HCT116 (cell line): ENCODE data around the gene CFAP61. TPM values are rescaled to one million over a fixed set of nuclear protein-coding genes. Genes with fewer than 3 reads are reported as not detected.

Experiments used
- ATAC-seq: fragments of 200-7000 bp; cut with Tn5 transposase; 2 replicates; pipeline ENCODE4 v1.9.1; 2020; ENCODE audit warnings: mild to moderate bottlenecking, moderate library complexity
- BruUV-seq: library from RNA; stranded (reverse); fragments of 400-500 nt; replicated peaks from 2 replicates; lab custom pipeline; 2021; lab: Mats Ljungman, UMichigan
- CTCF ChIA-PET: fragments of 300-600 bp; sonication (Branson Sonifier 250); formaldehyde crosslinking; loops from one replicate; lab custom pipeline; 2021; ENCODE audit warnings: antibody characterized with exemption; lab: Charles Lee
- POLR2A ChIA-PET: fragments of 300-600, 350-600 bp; sonication (Branson Sonifier 250); formaldehyde crosslinking; loops from one replicate; lab custom pipeline; 2021; ENCODE audit warnings: antibody characterized with exemption; lab: Charles Lee
- RAD21 ChIA-PET, 2 experiments: fragments of 300-600 bp; sonication (Branson Sonifier 250); formaldehyde crosslinking; loops; one replicate each; lab custom pipeline; 2023; ENCODE audit warnings: low total read pairs in 2 of 2; ENCODE audit not compliant: uncharacterized antibody in 2 of 2, unreplicated experiment in 2 of 2, low non-redundant PET in 1 of 2; lab: Charles Lee
- DNase-seq: peaks from one replicate; pipeline ENCODE4 v3.0.0-alpha.2; 2010; ENCODE audit warnings: low read depth, low spot score
- H2AFZ ChIP-seq: fragments of 200-600 bp; shearing (Covaris generic), sonication (generic); 2 replicates; pipeline ENCODE4 v1.6.1; 2017; ENCODE audit warnings: low read depth, mixed run types, mixed read lengths, antibody characterized with exemption, low read length; ENCODE audit not compliant: poor library complexity, severe bottlenecking
- H3K27ac ChIP-seq: 2 replicates; pipeline ENCODE4 v1.5.1; 2012; ENCODE audit warnings: low read depth, low read length
- H3K27me3 ChIP-seq: fragments of 200-600 bp; sonication (generic); 2 replicates; pipeline ENCODE4 v1.6.1; 2016; ENCODE audit warnings: mixed run types, low read length, mixed read lengths; ENCODE audit not compliant: insufficient read depth
- H3K36me3 ChIP-seq, 2 experiments: fragments of 200-500 bp in 1 of 2; fragments of 200-600 bp in 1 of 2; sonication (Bioruptor generic) in 1 of 2; sonication (generic) in 1 of 2; 2 replicates each; pipeline versions ENCODE4 v1.5.1 to v1.6.1; 2014 to 2016; ENCODE audit warnings: low read length in 2 of 2, inconsistent platforms in 1 of 2, mixed read lengths in 1 of 2, mixed run types in 1 of 2; ENCODE audit not compliant: insufficient read depth in 2 of 2, control insufficient read depth in 1 of 2
- H3K4me1 ChIP-seq, 2 experiments: fragments of 200-600 bp in 1 of 2; sonication (generic) in 1 of 2; 2 replicates each; pipeline versions ENCODE4 v1.5.1 to v1.6.1; 2012 to 2017; ENCODE audit warnings: low read length in 2 of 2, inconsistent platforms in 1 of 2, mild to moderate bottlenecking in 1 of 2, mixed read lengths in 1 of 2, mixed run types in 1 of 2, moderate library complexity in 1 of 2; ENCODE audit not compliant: insufficient read depth in 2 of 2, control insufficient read depth in 1 of 2
- H3K4me2 ChIP-seq: fragments of 200-600 bp; sonication (generic); 2 replicates; pipeline ENCODE4 v1.6.1; 2017; ENCODE audit warnings: mixed run types, low read length, mixed read lengths
- H3K4me3 ChIP-seq, 2 experiments: fragments of 200-600 bp in 1 of 2; sonication (generic) in 1 of 2; replicated peaks in 1 of 2; 2 replicates each; pipeline ENCODE4 v1.5.1; 2011 to 2016; ENCODE audit warnings: low read length in 2 of 2, control low read depth in 1 of 2, low read depth in 1 of 2, mild to moderate bottlenecking in 1 of 2, mixed read lengths in 1 of 2, mixed run types in 1 of 2
- H3K79me2 ChIP-seq: fragments of 200-600 bp; sonication (generic); 2 replicates; pipeline ENCODE4 v1.6.1; 2017; ENCODE audit warnings: mild to moderate bottlenecking, mixed run types, low read length, moderate library complexity, mixed read lengths; ENCODE audit not compliant: insufficient read depth
- H3K9ac ChIP-seq: fragments of 200-600 bp; sonication (generic); 2 replicates; pipeline ENCODE4 v1.6.1; 2016; ENCODE audit warnings: low read length, mixed read lengths
- H3K9me2 ChIP-seq: fragments of 200-600 bp; sonication (generic), shearing (Covaris generic); 2 replicates; pipeline ENCODE4 v1.6.1; 2017; ENCODE audit warnings: mixed run types, mild to moderate bottlenecking, moderate library complexity; ENCODE audit not compliant: insufficient read depth
- H3K9me3 ChIP-seq, 2 experiments: fragments of 200-500 bp in 1 of 2; fragments of 200-600 bp in 1 of 2; sonication (Bioruptor generic) in 1 of 2; sonication (generic) in 1 of 2; 2 replicates each; pipeline ENCODE4 v1.6.1; 2014 to 2017; ENCODE audit warnings: low read length in 2 of 2, mixed read lengths in 2 of 2, inconsistent platforms in 1 of 2, low read depth in 1 of 2, mild to moderate bottlenecking in 1 of 2, mixed run types in 1 of 2, moderate library complexity in 1 of 2; ENCODE audit not compliant: control insufficient read depth in 1 of 2, insufficient read depth in 1 of 2
- H4K20me1 ChIP-seq: fragments of 200-600 bp; sonication (generic), shearing (Covaris generic); 2 replicates; pipeline ENCODE4 v1.6.1; 2017; ENCODE audit warnings: mixed run types, mild to moderate bottlenecking, moderate library complexity; ENCODE audit not compliant: insufficient read depth
- CEBPB ChIP-seq: IDR thresholded peaks from 2 replicates; pipeline ENCODE4 v1.6.1; 2012; ENCODE audit warnings: low read depth
- EGR1 ChIP-seq: IDR thresholded peaks from 2 replicates; pipeline ENCODE4 v1.6.1; 2012; ENCODE audit warnings: low read depth
- SIN3A ChIP-seq: IDR thresholded peaks from 2 replicates; pipeline ENCODE4 v1.6.1; 2012; ENCODE audit warnings: low read depth
- YY1 ChIP-seq: IDR thresholded peaks from 2 replicates; pipeline ENCODE4 v1.6.1; 2011; ENCODE audit warnings: low read length, low read depth, moderate library complexity, mild to moderate bottlenecking; ENCODE audit not compliant: insufficient replicate concordance; ENCODE audit errors: extremely low read depth
- ZFX ChIP-seq: fragments of 450-650 bp; IDR thresholded peaks from 2 replicates; pipeline ENCODE4 v1.6.1; 2017
- intact Hi-C: fragments of 100-400 bp; cut with micrococcal nuclease; formaldehyde crosslinking; loops from 2 replicates; pipeline ENCODE4 v1.10.0; 2022
- total RNA-seq: library from RNA; stranded (reverse); gene quantifications from one replicate; pipeline ENCODE4 v1.2.1, GENCODE V29; 2021; ENCODE audit not compliant: unreplicated experiment
- TF ChIP-seq, protein P1 (sequence below): IDR thresholded peaks from 2 replicates; pipeline ENCODE4 v1.6.1; 2012
- TF ChIP-seq, protein P2 (sequence below): IDR thresholded peaks from 2 replicates; pipeline ENCODE4 v1.6.1; 2012; ENCODE audit warnings: low read depth
- TF ChIP-seq, protein P3 (sequence below): IDR thresholded peaks from 2 replicates; pipeline ENCODE4 v1.6.1; 2012

Gene CFAP61
- total RNA-seq, 1 experiment from 2014 or later, result 1.7 TPM

DNA sequence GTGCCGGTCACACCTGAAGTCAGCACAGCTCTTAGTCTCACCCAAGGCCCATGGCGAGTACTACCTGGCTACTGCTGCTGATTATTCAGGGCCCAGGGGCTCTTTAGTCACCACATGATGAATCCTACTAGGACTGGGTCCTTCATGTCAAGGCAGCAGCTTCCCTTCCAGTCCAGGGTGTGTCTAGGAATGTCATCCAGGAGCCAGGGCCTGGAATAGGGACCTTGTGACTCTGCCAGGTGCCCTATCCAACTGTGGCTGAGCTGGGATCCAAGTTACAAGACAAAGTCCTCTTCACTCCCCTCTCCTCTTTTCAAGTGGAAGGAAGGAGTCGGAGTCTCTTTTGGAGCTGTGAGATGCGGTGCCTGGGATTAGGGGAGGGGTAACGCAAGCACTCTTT, 85.5 kb downstream of the CFAP61 start:
- RAD21 ChIA-PET, result no interaction called here
- DNase-seq (no peak), ATAC-seq (no peak)
- Histone ChIP-seq H3K4me1 (no peaks in the 10 kb centered on the region), H3K4me3 (no peak overlapping the region), H3K27me3 (no peaks in the 10 kb centered on the region), H3K27ac (no peak overlapping the region), H3K9ac (no peak overlapping the region), H3K9me3 (no peaks in the 10 kb centered on the region)
- BruUV-seq, result no TSS peak
- CTCF ChIA-PET, result no interaction called here
- POLR2A ChIA-PET, result no interaction called here
- TF ChIP-seq YY1 (no peak), SIN3A (no peak), CEBPB (no peak), EGR1 (no peak), ZFX (no peak)
- TF ChIP-seq, protein P1, sequence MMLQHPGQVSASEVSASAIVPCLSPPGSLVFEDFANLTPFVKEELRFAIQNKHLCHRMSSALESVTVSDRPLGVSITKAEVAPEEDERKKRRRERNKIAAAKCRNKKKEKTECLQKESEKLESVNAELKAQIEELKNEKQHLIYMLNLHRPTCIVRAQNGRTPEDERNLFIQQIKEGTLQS, result no peak
- TF ChIP-seq, protein P2, sequence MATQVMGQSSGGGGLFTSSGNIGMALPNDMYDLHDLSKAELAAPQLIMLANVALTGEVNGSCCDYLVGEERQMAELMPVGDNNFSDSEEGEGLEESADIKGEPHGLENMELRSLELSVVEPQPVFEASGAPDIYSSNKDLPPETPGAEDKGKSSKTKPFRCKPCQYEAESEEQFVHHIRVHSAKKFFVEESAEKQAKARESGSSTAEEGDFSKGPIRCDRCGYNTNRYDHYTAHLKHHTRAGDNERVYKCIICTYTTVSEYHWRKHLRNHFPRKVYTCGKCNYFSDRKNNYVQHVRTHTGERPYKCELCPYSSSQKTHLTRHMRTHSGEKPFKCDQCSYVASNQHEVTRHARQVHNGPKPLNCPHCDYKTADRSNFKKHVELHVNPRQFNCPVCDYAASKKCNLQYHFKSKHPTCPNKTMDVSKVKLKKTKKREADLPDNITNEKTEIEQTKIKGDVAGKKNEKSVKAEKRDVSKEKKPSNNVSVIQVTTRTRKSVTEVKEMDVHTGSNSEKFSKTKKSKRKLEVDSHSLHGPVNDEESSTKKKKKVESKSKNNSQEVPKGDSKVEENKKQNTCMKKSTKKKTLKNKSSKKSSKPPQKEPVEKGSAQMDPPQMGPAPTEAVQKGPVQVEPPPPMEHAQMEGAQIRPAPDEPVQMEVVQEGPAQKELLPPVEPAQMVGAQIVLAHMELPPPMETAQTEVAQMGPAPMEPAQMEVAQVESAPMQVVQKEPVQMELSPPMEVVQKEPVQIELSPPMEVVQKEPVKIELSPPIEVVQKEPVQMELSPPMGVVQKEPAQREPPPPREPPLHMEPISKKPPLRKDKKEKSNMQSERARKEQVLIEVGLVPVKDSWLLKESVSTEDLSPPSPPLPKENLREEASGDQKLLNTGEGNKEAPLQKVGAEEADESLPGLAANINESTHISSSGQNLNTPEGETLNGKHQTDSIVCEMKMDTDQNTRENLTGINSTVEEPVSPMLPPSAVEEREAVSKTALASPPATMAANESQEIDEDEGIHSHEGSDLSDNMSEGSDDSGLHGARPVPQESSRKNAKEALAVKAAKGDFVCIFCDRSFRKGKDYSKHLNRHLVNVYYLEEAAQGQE, result no peak
- TF ChIP-seq, protein P3, sequence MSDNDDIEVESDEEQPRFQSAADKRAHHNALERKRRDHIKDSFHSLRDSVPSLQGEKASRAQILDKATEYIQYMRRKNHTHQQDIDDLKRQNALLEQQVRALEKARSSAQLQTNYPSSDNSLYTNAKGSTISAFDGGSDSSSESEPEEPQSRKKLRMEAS, result no peak
- TF ChIP-seq, all 23 proteins: peak for 0
- intact Hi-C loops, result no loop called here
- H3K79me2 ChIP-seq, result no peaks in the 10 kb centered on the region
- H3K9me2 ChIP-seq, result no peaks in the 10 kb centered on the region
- no peaks in the 10 kb centered on the region for H4K20me1 ChIP-seq
- H3K36me3 ChIP-seq, result no peaks in the 10 kb centered on the region
- H3K4me2 ChIP-seq, result no peak overlapping the region
- H2AFZ ChIP-seq, result no peak overlapping the region
